NCI-H526 (cell line): ENCODE data around the gene RAD9A.

Experiments
- DNase-seq, 2 experiments: peaks; one replicate each; lab custom pipeline; 2025; lab: John Stamatoyannopoulos, UW

The RAD9A gene

GRCh38 chr11:67391304-67392182 lies at the start of gene RAD9A:
RAD9A (plus strand) TSS chr11:67391986; CDS start chr11:67392045, 59 bp downstream.
- DNase-seq: peak; percentile 85 to 99

GRCh38 chr11:67344264-67344663 lies 47.5 kb upstream of the RAD9A start:
- DNase-seq: no peak

- peak; percentile 75 to 81 for DNase-seq
Observed at GRCh38 chr11:67345247-67345919, 46.4 kb upstream of the RAD9A start.

DNA sequence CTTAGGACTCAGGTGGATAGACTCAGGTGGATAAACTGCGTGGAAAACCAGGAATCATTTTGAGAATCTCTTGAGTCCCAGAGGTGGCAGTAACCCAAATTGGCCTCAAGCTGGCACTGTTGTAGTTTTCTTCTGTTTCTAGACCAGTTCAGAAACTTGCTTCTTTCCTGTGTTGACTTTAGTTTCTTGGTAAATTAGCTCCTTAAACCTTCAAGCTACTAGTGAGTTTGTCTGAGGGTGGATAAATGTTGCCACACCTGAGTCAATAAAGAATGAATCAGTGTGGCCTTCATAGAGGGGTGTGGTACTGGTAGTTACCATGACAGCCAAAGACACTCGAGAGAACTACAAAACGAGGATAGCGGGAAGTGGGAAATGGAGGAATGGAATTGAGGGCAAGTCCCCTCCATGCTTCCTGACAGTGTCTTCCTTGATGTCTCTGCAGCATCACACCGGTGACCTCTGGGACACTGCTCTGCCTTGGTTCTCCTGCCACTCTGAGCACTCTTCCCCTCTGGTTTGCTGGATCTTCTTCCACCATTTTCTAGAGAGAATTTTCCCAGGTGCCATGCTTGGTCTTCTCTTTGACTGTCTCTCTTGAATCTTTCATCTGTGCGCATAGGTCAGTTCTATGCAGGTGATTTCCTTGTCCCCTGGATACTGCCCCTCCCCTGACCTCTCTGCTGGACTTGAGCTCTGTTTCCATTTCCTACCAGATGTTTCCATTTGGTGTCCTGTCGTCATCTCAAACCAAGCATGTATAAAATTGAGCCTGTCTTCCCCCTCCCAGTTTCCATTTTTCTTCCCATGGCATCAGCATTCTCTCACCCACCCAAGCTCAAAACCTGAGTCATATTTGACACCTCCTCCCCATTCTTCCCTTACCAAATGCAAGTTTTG lies 45.6 kb upstream of the RAD9A start:
- DNase-seq: peak in 1 of 2 experiments; percentile 39

DNA sequence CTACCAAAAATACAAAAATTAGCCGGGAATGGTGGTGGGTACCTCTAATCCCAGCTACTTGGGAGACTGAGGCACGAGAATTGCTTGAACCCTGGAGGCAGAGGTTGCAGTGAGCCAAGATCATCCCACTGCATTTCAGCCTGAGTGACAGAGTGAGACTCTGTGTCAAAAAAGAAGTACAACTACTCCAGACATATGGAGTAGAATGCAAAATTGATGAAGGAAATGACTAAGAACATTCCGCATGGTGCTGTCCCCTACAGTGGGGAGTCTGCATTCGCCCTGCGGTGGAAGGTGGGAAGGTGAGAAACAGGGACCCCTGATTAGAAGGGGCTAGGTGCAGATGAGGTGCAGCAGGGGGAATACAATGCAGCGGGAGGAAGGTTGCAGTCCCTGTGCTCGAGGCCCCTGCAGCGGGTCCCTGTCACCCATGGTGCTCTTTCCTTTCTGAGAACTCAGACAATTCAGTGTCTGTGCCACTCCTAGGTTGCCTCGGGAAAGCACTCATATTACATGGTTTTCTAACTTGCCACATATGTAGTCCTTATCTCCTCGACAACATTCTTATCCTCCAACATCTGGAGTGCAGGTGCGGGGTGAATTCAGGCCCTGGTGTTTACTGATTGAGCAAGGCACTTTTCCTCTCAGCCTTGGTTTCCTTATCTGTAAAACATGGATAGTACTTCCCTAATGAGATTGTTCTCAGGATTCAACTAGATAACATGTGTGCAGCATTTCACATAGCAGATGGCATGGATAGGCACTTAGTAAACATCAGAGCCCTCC lies 43.6 kb upstream of the RAD9A start:
- DNase-seq: no peak

DNA sequence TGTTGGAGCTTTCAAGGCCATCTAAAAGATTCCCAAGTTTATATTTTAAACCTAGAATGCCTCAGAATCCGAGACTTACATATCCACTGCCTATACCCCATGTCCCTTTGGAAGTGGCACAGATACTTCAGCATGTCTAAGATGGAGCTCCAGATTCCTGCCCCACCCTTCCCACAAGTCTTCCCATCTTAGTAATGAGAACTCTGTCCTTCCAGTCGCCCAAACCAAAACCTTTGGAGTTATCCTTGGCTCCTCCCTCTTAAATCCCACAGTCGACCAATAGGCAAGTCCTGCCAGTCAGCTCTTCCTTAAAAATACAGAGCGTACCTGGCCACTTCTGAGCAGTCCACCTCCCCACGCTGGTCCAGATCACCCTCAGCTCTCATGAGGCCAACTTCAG lies 42.8 kb upstream of the RAD9A start:
- DNase-seq: no peak

DNA sequence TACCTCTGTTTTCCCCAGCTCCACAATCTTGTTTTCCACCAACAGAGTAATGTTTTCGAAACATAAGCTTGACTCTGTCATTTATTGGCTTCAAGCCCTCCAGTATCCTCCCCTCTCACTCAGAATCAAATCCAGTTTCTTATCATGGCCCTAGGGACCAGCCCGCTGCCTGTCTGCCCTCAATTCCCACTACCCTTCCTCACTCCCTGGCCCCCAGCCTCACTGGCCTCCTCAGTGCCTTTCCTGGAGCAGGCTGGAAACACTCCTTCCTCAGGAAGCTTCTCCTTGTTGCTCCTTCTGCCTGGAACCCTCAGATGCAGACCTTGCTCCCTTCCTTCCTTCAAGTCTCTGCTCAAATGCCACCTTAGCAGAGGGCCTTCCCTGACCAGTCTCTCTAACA lies 42.3 kb upstream of the RAD9A start:
- no peak for DNase-seq

DNA sequence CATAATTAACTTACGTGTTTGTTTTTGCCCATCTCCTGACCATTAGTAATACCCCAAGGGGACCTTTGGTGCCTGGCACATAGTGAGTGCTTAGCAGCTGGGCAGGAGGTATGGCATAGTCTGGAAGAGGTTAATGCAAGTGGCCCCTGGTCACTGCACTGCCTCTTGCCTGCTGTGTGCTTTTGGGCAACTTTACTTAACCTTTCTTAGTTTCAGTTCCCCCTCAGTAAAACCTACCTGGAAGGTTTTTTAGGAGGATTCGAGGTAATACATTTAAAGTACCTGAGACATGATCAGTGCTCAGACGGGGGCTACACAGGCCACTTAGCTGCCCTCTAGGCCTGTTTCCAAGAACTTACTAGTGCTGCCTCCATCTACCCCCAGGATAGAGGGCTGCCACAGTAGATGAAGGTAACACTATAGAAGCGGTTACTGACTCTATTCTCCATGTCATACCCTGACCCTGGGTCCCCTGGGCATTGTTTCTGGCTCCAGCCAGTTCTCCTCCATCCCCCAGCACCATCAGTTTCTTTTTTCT lies 41.8 kb upstream of the RAD9A start:
- DNase-seq: no peak

- DNase-seq: peak; percentile 46 to 83
Observed at GRCh38 chr11:67351275-67352005, 40.3 kb upstream of the RAD9A start.

DNA sequence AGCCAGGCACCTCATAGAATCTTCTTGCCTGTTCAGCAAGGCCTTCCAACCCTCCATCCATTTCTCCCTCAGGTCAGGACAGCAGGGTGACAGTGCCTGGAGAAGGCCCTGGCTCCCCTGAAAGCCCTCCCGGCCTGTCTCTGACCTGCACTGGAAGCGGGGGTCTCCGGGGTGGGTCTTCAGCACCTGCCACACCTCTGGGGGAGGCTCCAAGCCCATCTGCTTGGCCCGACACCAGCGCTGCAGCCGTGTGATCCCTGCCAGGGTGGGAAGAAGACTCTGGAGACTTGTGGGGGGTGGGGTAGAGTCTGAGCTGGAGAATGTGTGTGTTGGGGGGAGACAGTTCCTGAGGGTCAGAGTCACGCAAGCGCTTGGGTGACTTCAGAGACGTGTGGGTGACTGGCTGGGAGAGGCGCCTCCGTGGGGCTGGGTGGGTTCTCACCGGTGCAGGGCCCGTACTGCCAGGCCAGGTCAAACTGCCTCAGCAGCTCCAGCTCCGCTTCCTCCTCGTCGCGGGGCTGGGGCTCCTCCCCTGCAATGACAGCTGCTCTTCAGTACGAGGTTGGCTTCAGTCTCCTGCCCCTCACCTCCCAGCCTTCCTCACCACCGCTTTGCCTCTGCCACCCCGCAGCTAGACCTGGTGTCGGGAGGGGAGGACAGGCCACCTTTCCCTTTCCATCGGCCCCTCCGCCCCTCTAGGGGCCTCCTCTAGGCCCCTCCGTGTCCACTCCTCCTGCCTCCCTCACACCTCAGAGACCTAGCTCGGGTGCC lies 39.1 kb upstream of the RAD9A start:
- DNase-seq: peak; percentile 80 to 90

- peak; percentile 92 to 98 for DNase-seq
Observed at GRCh38 chr11:67353317-67354074, 38.3 kb upstream of the RAD9A start, which contains the start of gene POLD4. POLD4 (minus strand) TSS chr11:67353546; CDS start chr11:67353399, 147 bp downstream.

GRCh38 chr11:67354075-67355022 lies 37.4 kb upstream of the RAD9A start:
- peak in 1 of 2 experiments; percentile 34 for DNase-seq

DNA sequence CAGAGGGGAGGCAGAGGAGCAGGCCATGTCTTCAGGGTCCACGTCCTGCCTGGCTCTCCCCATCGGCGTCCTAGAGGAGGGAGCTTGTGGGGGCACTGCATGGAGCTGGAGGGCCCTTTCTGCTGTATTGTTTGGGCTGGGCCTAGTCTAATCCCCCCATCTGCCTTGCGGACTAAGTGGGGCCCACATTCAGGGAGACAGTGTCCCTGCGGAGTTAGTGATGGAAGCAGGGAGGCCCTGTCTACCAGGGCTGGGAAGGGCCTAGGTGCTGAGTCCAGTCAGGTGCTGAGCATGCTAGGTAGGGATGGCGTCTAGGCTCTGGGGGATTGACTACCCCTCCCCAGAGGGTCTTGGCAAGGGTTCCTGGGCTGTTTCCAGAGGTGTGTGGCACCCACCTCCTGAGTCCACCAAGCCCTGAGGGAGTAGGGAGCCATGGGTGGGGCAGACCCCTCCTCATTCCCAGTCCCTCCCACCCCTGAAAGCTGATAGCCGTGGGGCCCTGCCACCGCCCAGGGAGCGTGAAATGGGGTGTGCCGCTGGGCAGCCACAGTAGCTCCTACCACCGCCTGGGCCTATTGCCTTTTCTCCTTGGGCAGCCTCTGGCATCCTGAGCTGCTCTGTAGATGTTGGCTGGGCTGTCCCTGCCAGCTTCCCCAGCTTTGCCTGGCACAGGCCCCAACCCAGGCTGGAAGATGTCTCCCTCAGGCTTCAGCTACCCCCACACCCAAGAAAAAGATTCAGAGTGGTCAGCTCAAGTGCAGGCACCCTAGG lies 36.6 kb upstream of the RAD9A start:
- no peak for DNase-seq

GRCh38 chr11:67355794-67356386 lies 35.9 kb upstream of the RAD9A start:
- no peak for DNase-seq

DNA sequence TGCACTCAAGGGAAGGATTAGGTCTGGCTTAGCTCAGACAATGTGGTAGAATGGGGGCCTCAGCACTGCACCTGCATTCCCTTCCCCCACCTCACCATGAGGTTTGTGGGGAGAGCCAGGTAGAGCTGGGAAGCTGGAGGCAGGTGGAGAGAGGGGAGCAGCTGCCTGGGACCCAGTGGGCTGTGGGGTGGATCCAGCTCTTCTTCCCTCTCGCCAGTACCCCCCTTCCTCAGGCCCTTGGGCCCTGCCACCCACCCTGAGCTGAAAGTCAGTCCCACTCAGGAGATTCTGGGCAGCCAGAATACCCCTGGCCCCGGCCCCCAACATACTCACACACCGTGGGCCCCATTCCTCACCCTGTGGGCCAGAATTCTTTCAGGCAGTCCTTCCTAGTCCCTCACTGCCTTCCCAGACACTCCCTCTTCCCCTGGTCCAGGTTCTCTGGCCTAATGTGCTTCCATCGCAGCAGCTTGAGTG lies 35.4 kb upstream of the RAD9A start:
- DNase-seq: no peak

- peak; percentile 64 to 87 for DNase-seq
Observed at GRCh38 chr11:67356864-67357561, 34.8 kb upstream of the RAD9A start.
